ENCODE measurements around the gene PSME3.

- TF ChIP-seq, protein P1, sequence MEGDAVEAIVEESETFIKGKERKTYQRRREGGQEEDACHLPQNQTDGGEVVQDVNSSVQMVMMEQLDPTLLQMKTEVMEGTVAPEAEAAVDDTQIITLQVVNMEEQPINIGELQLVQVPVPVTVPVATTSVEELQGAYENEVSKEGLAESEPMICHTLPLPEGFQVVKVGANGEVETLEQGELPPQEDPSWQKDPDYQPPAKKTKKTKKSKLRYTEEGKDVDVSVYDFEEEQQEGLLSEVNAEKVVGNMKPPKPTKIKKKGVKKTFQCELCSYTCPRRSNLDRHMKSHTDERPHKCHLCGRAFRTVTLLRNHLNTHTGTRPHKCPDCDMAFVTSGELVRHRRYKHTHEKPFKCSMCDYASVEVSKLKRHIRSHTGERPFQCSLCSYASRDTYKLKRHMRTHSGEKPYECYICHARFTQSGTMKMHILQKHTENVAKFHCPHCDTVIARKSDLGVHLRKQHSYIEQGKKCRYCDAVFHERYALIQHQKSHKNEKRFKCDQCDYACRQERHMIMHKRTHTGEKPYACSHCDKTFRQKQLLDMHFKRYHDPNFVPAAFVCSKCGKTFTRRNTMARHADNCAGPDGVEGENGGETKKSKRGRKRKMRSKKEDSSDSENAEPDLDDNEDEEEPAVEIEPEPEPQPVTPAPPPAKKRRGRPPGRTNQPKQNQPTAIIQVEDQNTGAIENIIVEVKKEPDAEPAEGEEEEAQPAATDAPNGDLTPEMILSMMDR (conservative IDR thresholded peaks at IDR 0.05; ENCODE audit: low read depth, low read length), result no peak
- TF ChIP-seq EZH2 (IDR thresholded peaks at IDR 0.05; ENCODE audit: low read length, unreplicated experiment) (no peak), EZH2phosphoT487 (IDR thresholded peaks at IDR 0.05; ENCODE audit: borderline replicate concordance, low read length) (no peak)
Measured at GRCh38 chr17:42841975-42842685, 8.9 kb downstream of the PSME3 start.
